HG03060 (cell line): ENCODE results near the gene CEP41.

ENCODE experiments used
- ATAC-seq: cut with Tn5 transposase; IDR thresholded peaks from one replicate; pipeline ENCODE4 v1.9.1; 2021; ENCODE audit warnings: low read depth, moderate number of reproducible peaks; ENCODE audit not compliant: unreplicated experiment

CEP41 gene

GRCh38 chr7:130423501-130424037 lies 17.2 kb downstream of the CEP41 start:
- ATAC-seq: no peak

GRCh38 chr7:130421684-130422083 lies 19.1 kb downstream of the CEP41 start:
- ATAC-seq: no peak

DNA sequence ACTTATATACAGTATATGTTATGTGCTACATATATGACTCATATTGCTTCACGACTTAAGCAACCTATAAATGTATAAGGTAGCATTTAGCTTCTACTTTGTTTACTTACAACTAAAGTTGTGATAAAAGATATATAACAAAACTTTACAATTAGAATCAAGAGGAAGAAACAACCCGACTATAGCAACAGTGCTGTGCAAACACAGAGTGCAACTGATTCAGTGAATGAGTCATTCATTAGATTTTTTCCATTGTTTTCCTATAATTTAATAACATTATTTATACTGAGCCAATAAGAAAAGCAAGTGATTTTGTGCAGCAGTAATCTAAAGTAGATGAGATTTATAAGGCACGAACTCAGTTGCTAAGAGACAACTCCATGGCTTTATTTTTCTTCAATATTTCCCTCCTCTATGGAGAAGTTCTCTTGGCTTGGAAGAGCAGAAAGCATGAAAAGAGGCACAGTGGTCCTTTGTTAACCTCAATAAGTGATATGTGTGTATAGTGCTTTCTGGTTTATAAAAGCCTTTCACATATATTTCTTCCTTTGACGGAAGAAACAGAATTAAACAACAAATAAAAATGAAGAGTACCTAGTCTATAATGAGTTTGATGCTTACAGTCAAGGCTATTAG lies 19.8 kb downstream of the CEP41 start:
- no peak for ATAC-seq

GRCh38 chr7:130419658-130420057 lies 21.2 kb downstream of the CEP41 start:
- ATAC-seq: no peak

DNA sequence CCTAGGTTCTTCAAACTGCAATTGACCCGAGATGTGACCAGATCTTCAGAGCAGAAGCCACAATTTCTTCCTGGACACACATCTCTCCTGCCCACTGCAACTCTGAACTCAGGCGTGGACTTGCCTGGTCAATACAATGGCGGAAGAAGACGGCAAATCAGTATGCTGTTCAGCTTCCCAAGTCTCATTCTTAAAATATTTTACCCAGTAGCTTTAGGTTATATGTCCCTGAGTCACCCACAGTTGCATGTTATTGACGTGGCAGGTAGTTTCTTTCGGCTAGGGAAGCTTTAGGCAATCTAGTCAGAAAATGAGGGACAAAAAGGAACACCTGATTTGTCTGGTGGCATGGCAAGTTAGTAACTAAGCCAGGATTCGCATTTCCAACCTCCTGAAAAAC lies 22.5 kb downstream of the CEP41 start:
- no peak for ATAC-seq

DNA sequence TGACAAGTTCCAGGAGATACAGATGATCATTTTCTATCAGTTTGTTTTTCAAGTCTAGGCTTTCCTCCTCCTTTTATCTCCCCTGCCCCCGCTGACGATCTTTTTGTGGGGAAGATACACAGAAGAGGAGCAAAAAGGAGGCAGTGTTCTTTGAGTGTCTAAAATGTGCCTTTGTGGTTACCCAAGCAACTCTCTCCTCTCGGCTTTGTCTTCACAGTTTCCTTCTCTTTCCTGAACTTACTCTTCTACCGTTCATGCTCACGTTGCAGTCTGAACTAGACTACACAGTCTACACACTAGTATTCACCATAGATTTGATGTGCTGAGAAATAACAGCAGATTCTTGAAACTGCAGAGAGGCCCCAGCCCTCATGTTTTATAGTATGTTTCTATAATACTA lies 23.6 kb downstream of the CEP41 start:
- ATAC-seq: no peak

DNA sequence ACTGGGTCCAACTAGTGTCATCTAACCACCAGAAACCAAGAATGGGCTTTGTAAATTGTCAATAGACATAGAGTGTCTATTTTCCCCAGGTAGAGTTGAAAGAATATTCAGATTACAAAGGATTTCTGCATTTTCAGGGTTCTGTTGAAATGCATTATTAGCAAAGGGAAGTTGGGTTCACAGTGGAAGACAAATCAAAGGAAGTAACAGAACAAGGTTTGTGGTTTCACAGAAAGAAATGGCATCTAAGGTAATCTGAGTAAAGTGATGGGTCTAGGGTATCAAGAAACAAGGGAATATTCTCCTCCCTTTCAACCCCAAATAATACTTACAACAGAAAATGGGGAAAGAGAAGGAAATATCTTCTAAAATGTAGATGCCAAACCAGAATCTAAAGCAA lies 25.8 kb downstream of the CEP41 start:
- ATAC-seq: no peak

GRCh38 chr7:130413201-130413600 lies 27.6 kb downstream of the CEP41 start:
- ATAC-seq: no peak

GRCh38 chr7:130410868-130411541 lies 29.8 kb downstream of the CEP41 start:
- ATAC-seq: no peak

- no peak for ATAC-seq
These were observed 31.1 kb downstream of the CEP41 start for GRCh38 chr7:130409712-130410072.

GRCh38 chr7:130409067-130409711 lies 31.6 kb downstream of the CEP41 start:
- no peak for ATAC-seq

DNA sequence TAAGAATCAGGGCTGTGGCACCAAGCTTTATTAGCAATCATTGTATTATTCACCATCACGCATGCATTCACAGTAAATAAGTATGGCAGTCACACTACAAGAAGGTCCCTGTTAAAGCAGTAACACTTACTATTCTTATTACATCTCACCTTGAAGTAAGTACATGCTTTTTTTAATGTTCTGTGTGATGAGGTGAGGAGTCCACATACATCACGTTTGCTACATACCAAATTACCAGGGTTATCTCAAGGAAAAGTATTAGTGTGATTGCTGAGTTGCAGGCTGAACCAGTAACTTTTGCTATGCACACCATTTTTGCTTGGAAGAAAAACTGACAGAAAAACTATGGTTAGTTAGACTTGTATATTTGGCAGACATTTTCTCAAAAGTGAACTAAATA lies 35.8 kb downstream of the CEP41 start:
- no peak for ATAC-seq

- no peak for ATAC-seq
These were observed 39.2 kb downstream of the CEP41 start for GRCh38 chr7:130401578-130401977.

DNA sequence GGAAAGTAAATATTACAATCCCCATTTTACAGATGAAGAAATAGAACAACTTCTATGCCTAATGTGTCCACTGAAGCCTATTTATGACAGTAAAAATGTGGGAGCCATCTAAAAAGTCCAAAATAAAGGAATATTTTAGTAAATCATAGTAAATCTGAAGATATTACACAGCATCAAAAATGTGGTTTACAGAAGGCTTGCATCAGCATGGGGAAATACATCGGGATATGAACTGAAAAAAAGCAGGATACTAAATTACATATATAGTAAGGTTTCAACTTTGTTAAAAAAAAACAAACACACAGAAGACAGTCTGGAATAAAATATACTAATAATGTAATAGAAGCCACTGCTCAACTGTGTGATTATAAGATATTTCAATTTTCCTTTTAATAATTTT lies 39.7 kb downstream of the CEP41 start:
- no peak for ATAC-seq

DNA sequence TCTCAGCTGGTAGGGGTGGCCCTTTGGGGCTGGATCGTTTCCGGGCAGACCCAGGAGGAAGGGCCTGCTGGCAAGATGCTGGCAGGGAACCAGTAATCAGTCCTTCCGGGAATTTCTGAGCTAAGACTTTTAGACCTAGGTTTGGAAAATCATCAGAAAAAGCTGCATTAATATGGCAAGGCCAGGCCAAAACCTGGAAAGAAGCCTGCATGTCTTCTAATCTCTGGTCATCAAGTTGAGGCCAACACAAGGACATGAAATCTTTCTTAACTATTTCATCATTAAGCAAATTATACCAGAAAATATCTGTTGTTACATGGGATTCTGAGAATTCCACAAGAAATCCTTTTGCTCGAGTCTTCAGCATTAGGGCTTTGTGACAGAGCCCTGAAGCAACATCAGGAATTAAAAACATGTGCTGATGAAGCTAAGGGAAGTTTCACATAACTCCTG lies 40.7 kb downstream of the CEP41 start:
- no peak for ATAC-seq

DNA sequence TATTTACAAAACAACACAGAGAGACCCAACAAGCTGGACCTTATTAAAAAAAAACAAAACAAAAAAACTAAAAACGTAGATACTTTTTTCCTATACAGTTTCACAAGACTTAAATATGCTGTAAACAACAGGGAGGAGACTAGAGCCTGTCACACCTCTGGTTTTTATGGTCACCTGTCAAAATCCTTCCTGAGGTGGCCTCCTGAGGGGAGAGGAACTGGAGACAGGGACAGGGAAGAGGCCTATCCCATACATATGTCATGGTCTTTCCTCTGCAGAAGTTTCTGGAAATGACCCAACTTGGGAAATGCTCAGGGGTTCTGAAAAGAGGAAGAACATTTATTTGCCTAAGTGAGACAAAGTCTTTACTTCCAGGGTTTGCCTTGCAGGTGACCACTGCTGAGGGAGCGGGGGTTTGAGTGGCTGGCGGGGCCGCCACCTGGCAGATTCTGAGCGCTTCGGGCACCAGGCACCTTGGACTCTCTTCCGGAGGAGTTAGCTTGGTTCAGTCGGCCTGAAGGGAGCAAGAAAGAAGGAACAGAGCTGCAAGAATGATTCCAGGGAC lies 42.2 kb downstream of the CEP41 start:
- no peak for ATAC-seq

DNA sequence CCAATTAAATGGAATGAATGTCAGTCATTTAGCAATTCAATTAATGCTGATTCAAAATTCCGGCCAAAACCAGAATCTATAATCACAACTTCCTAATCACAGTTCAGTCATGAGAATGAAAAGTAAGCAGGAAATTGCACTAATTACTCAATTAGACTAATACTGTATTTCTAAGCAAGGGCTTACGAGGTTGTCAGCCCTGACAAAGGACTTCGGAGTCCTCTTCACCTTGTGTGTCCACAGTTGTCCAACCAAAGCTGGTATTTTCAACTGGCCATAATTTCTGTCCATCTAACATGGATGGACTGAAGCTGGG lies 43.1 kb downstream of the CEP41 start:
- no peak for ATAC-seq

GRCh38 chr7:130397051-130397757 lies 43.6 kb downstream of the CEP41 start:
- ATAC-seq: no peak

DNA sequence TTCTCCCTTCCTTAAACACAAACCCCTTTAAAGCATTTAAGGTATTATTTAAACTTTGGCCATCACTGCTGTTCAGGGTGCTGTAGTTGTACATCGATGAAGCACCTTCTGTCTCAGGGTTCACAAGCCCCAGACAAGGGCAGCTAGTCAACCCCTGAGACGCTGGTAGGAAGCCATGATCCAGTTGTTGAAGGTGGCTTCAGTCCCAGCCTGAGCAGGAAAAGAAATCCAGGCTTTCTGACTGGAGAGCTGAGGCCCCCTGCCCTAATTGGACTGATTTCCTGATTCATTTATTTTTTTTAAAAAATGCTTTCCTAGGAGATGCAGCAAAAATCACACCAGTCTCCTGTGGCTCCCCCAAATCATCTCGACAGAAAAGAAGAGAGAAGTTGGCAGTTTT lies 44.7 kb downstream of the CEP41 start:
- ATAC-seq: no peak

- no peak for ATAC-seq
These were observed 45.4 kb downstream of the CEP41 start for GRCh38 chr7:130395421-130395820.
